DOHH2 (cell line): Measurements from ENCODE around the gene CCDC88B.

Experiments
- H3F3A ChIP-seq: fragments of 200-600 bp; sonication (generic), shearing (Covaris generic); 2 replicates; pipeline ENCODE4 v1.6.0; 2016; ENCODE audit warnings: antibody characterized with exemption, mild to moderate bottlenecking; ENCODE audit not compliant: control insufficient read depth, insufficient read depth
- H3K27ac ChIP-seq: fragments of 200-600 bp; sonication (generic); 2 replicates; pipeline ENCODE4 v1.5.1; 2014; ENCODE audit warnings: low read depth, mild to moderate bottlenecking, low read length, moderate library complexity
- H3K27me3 ChIP-seq: fragments of 200-600 bp; sonication (generic); 2 replicates; pipeline ENCODE4 v1.6.1; 2014; ENCODE audit warnings: mild to moderate bottlenecking, low read length, mixed read lengths; ENCODE audit not compliant: control insufficient read depth
- H3K36me3 ChIP-seq: fragments of 200-600 bp; sonication (generic); 2 replicates; pipeline ENCODE4 v1.6.1; 2014; ENCODE audit warnings: mild to moderate bottlenecking, low read length, moderate library complexity, mixed read lengths; ENCODE audit not compliant: control insufficient read depth
- H3K4me1 ChIP-seq: fragments of 200-600 bp; sonication (generic); 2 replicates; pipeline ENCODE4 v1.6.1; 2014; ENCODE audit warnings: mild to moderate bottlenecking, low read length, mixed read lengths; ENCODE audit not compliant: control insufficient read depth
- H3K4me2 ChIP-seq: fragments of 200-600 bp; sonication (generic); 2 replicates; pipeline ENCODE4 v1.6.0; 2014; ENCODE audit warnings: mild to moderate bottlenecking, low read length, moderate library complexity
- H3K4me3 ChIP-seq: fragments of 200-600 bp; sonication (generic); 2 replicates; pipeline ENCODE4 v1.5.1; 2014; ENCODE audit warnings: mild to moderate bottlenecking, low read length, mixed read lengths
- H3K79me2 ChIP-seq: fragments of 200-600 bp; sonication (generic); 2 replicates; pipeline ENCODE4 v1.6.1; 2014; ENCODE audit warnings: mild to moderate bottlenecking, low read length, mixed read lengths; ENCODE audit not compliant: control insufficient read depth
- H3K9me2 ChIP-seq: fragments of 200-600 bp; sonication (generic); replicated peaks from 2 replicates; pipeline ENCODE4 v1.6.1; 2014; ENCODE audit warnings: mild to moderate bottlenecking, low read length, mixed read lengths; ENCODE audit not compliant: control insufficient read depth
- H3K9me3 ChIP-seq: fragments of 200-600 bp; sonication (generic); 2 replicates; pipeline ENCODE4 v1.6.1; 2014; ENCODE audit warnings: antibody characterized with exemption, low read length, mixed read lengths; ENCODE audit not compliant: control insufficient read depth, insufficient read depth
- H4K20me1 ChIP-seq: fragments of 200-600 bp; sonication (generic); 2 replicates; pipeline ENCODE4 v1.6.0; 2014; ENCODE audit warnings: low read depth, mild to moderate bottlenecking, antibody characterized with exemption, low read length, moderate library complexity; ENCODE audit not compliant: control insufficient read depth, insufficient read depth
- CTCF ChIP-seq: fragments of 200-600 bp; sonication (generic); IDR thresholded peaks from one replicate; pipeline ENCODE4 v1.5.1; 2014; ENCODE audit warnings: antibody characterized with exemption, mild to moderate bottlenecking, low read depth, low read length; ENCODE audit not compliant: poor library complexity, severe bottlenecking
- EZH2phosphoT487 ChIP-seq: fragments of 200-600 bp; sonication (generic); IDR thresholded peaks from 2 replicates; pipeline ENCODE4 v1.6.1; 2017; ENCODE audit warnings: borderline replicate concordance, mild to moderate bottlenecking, antibody characterized with exemption, low read length, moderate library complexity, mixed read lengths

Gene CCDC88B

GRCh38 chr11:64387916-64388315 lies 47.9 kb downstream of the CCDC88B start:
- no peak overlapping the region for H3K4me3 ChIP-seq
- no peaks in the 10 kb centered on the region for H3K9me2 ChIP-seq
- H3K4me2 ChIP-seq = no peak overlapping the region
- peaks cover 18% of the 10 kb centered on the region for H3K4me1 ChIP-seq
- H3K36me3 ChIP-seq = no peaks in the 10 kb centered on the region
- no peaks in the 10 kb centered on the region for H3K79me2 ChIP-seq
- no peaks in the 10 kb centered on the region for H4K20me1 ChIP-seq
- H3K9me3 ChIP-seq = no peaks in the 10 kb centered on the region
- H3K27ac ChIP-seq = no peak overlapping the region
- H3K27me3 ChIP-seq = no peaks in the 10 kb centered on the region
- no peaks in the 10 kb centered on the region for H3F3A ChIP-seq
- no peak for TF ChIP-seq CTCF
- no peak for TF ChIP-seq EZH2phosphoT487

DNA sequence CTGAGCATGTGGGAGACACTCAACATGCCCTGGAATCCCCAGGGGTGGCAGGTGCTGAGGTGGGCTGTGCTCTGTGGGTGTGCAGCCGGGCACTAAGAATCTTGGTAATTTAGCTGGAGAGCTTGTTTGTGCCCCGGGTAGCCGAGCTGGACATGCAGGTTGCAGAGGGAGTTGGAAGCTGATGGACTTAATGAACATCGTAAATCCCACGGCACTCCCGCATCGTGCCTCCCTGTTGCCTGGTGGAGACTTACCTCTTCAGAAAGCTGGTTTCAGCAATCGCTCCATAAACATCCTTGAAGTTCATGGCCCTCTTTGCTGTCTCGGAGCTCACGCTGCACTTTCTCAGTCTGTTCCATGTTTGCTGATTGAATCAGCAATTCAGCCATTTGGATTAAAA lies 48.9 kb downstream of the CCDC88B start:
- H3K9me2 ChIP-seq = no peaks in the 10 kb centered on the region
- H3K4me1 ChIP-seq = peaks cover 18% of the 10 kb centered on the region
- H3K27me3 ChIP-seq = no peaks in the 10 kb centered on the region
- no peak for TF ChIP-seq CTCF
- no peaks in the 10 kb centered on the region for H3K9me3 ChIP-seq
- H3F3A ChIP-seq = no peaks in the 10 kb centered on the region
- no peak overlapping the region for H3K27ac ChIP-seq
- no peaks in the 10 kb centered on the region for H3K79me2 ChIP-seq
- no peaks in the 10 kb centered on the region for H4K20me1 ChIP-seq
- no peaks in the 10 kb centered on the region for H3K36me3 ChIP-seq
- no peak overlapping the region for H3K4me2 ChIP-seq
- H3K4me3 ChIP-seq = no peak overlapping the region

DNA sequence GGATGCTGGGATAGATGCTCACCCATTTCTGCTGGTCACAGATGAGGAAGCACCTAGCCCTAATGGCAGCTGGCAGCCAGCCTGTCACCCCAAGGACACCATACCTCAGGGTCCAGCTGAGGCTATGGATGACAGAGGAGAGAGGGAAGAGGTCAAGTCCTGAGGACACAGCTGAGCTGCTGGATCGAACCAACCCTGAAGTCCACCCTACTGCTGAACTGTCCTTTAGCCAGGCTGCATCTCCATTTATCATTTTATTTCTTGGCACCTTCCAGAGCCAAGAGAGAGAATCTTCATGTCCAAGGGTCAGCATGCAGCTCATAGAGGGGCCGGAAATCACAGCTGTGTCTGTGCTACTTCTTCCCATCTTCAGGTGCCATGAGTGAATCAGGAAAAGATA lies 49.8 kb downstream of the CCDC88B start:
- no peak overlapping the region for H3K4me2 ChIP-seq
- H3K4me1 ChIP-seq = peaks cover 17% of the 10 kb centered on the region
- TF ChIP-seq EZH2phosphoT487 (no peak), CTCF (no peak)
- H3K9me2 ChIP-seq = no peaks in the 10 kb centered on the region
- no peaks in the 10 kb centered on the region for H3F3A ChIP-seq
- H3K27ac ChIP-seq = no peak overlapping the region
- H3K79me2 ChIP-seq = no peaks in the 10 kb centered on the region
- H4K20me1 ChIP-seq = no peaks in the 10 kb centered on the region
- H3K4me3 ChIP-seq = no peak overlapping the region
- no peaks in the 10 kb centered on the region for H3K9me3 ChIP-seq
- no peaks in the 10 kb centered on the region for H3K27me3 ChIP-seq
- H3K36me3 ChIP-seq = no peaks in the 10 kb centered on the region

DNA sequence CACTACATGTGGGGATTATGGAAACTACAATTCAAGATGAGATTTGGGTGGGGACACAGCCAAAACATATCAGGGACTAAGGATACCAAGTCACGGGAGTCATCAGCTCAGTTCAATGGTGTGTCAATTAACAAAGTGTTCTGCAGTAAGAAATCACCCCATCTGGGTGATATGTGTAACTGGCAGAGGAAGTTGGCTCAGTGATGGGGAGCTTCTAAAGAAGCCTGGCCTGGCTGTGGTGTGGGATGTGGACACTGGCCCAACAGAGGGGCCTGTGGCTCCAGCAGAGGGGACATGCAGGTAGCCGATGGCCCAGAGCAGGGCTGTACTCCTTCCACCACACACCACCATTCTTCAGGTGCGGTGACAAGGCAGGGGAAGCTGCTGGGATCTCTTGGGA lies 50.6 kb downstream of the CCDC88B start:
- Histone ChIP-seq H3K4me2 (no peak overlapping the region), H4K20me1 (no peaks in the 10 kb centered on the region), H3K27ac (no peak overlapping the region), H3K27me3 (no peaks in the 10 kb centered on the region), H3K9me3 (no peaks in the 10 kb centered on the region), H3F3A (no peaks in the 10 kb centered on the region), H3K36me3 (no peaks in the 10 kb centered on the region), H3K4me3 (no peak overlapping the region), H3K9me2 (no peaks in the 10 kb centered on the region), H3K79me2 (no peaks in the 10 kb centered on the region), H3K4me1 (peaks cover 11% of the 10 kb centered on the region)
- TF ChIP-seq EZH2phosphoT487 (no peak), CTCF (no peak)
